Measurements from ENCODE around the gene THSD7B.

GRCh38 chr2:137655814-137656213 lies 890.5 kb downstream of the THSD7B start:
- no peak for TF ChIP-seq NBN (IDR thresholded peaks at IDR 0.05)
- TF ChIP-seq CTCF (IDR thresholded peaks at IDR 0.05 in 2 of 3, conservative IDR thresholded peaks at IDR 0.05 in 1 of 3; ENCODE audit: control insufficient read depth in 2 of 3, extremely low read depth in 1 of 3, insufficient read depth in 1 of 3, low read depth in 3 of 3, low read length in 3 of 3): no peak
- TF ChIP-seq POLR2A (IDR thresholded peaks at IDR 0.05; ENCODE audit: low read depth, low read length): no peak
- no peak for TF ChIP-seq ESRRA (IDR thresholded peaks at IDR 0.05; ENCODE audit: low read length)
- no peak for TF ChIP-seq TAF1 (IDR thresholded peaks at IDR 0.05; ENCODE audit: borderline replicate concordance, low read depth, low read length)
